H1 (cell line): Measurements from ENCODE around the gene SMOC2. TPM values are rescaled to one million over a fixed set of nuclear protein-coding genes. Genes with fewer than 3 reads are reported as not detected.

ENCODE experiments used
- CTCF ChIA-PET: fragments of 300-600 bp; sonication (Branson Sonifier 250); formaldehyde crosslinking; loops from one replicate; lab custom pipeline; 2021; ENCODE audit not compliant: partially characterized antibody; lab: Charles Lee
- POLR2A ChIA-PET: fragments of 300-600 bp; sonication (Branson Sonifier 250); formaldehyde crosslinking; loops from one replicate; lab custom pipeline; 2021; ENCODE audit warnings: inconsistent platforms; ENCODE audit not compliant: partially characterized antibody; lab: Charles Lee
- DNase-seq, 2 experiments: peaks; one replicate each; pipeline versions ENCODE4 v3.0.0 to v3.0.0-alpha.2; 2010 to 2022; ENCODE audit warnings: low spot score in 2 of 2, low read depth in 1 of 2, mixed read lengths in 1 of 2
- FAIRE-seq: peaks from 2 replicates; lab custom pipeline; 2011; peaks lifted over from hg19 to GRCh38; lab: Jason Lieb, UNC
- H2AFZ ChIP-seq: 2 replicates; pipeline ENCODE4 v1.8.1; 2012; ENCODE audit warnings: low read length, inconsistent platforms
- H2AK5ac ChIP-seq: 2 replicates; pipeline ENCODE4 v1.6.1; 2013; ENCODE audit warnings: low read depth, low read length
- H2BK120ac ChIP-seq: replicated peaks from 2 replicates; pipeline ENCODE3; 2013; ENCODE audit warnings: low read depth, low read length, inconsistent platforms
- H2BK12ac ChIP-seq: 2 replicates; pipeline ENCODE4 v1.6.1; 2013; ENCODE audit warnings: low read depth, low read length
- H2BK15ac ChIP-seq: 2 replicates; pipeline ENCODE4 v1.6.1; 2013; ENCODE audit warnings: low read length
- H2BK20ac ChIP-seq: 2 replicates; pipeline ENCODE4 v1.6.1; 2013; ENCODE audit warnings: low read length
- H2BK5ac ChIP-seq: 2 replicates; pipeline ENCODE4 v1.6.1; 2013; ENCODE audit warnings: low read depth, low read length
- H3K14ac ChIP-seq: 2 replicates; pipeline ENCODE4 v1.6.1; 2013; ENCODE audit warnings: inconsistent platforms; ENCODE audit not compliant: insufficient read length
- H3K18ac ChIP-seq: 2 replicates; pipeline ENCODE4 v1.6.1; 2013; ENCODE audit warnings: low read length; ENCODE audit errors: extremely low read depth
- H3K23ac ChIP-seq: 2 replicates; pipeline ENCODE4 v1.6.1; 2013; ENCODE audit warnings: inconsistent platforms; ENCODE audit not compliant: insufficient read length
- H3K23me2 ChIP-seq: 2 replicates; pipeline ENCODE4 v1.6.1; 2013; ENCODE audit warnings: low read depth, low read length
- H3K27ac ChIP-seq: 2 replicates; pipeline ENCODE4 v1.6.1; 2011; ENCODE audit warnings: low read depth, low read length, inconsistent platforms
- H3K27me3 ChIP-seq, 4 experiments: replicated peaks in 1 of 4; 1 replicate in 1 of 4; 2 replicates in 3 of 4; pipeline versions ENCODE4 v1.6.1 to v1.8.1; 2011 to 2013; ENCODE audit warnings: low read length in 3 of 4, mild to moderate bottlenecking in 3 of 4, inconsistent platforms in 2 of 4, mixed read lengths in 2 of 4, moderate library complexity in 1 of 4; ENCODE audit not compliant: control insufficient read depth in 3 of 4, insufficient read depth in 3 of 4; ENCODE audit errors: extremely low read depth in 1 of 4
- H3K36me3 ChIP-seq, 4 experiments: 2 replicates each; pipeline versions ENCODE4 v1.6.1 to v1.8.1; 2011 to 2013; ENCODE audit warnings: mild to moderate bottlenecking in 4 of 4, low read length in 3 of 4, moderate library complexity in 2 of 4, control low read depth in 1 of 4, inconsistent platforms in 1 of 4; ENCODE audit not compliant: insufficient read depth in 4 of 4, control insufficient read depth in 2 of 4
- H3K4ac ChIP-seq: replicated peaks from 2 replicates; pipeline ENCODE3; 2013; ENCODE audit warnings: low read length, low read depth, mixed read lengths, inconsistent platforms; ENCODE audit not compliant: insufficient read length
- H3K4me1 ChIP-seq, 4 experiments: replicated peaks in 1 of 4; 1 replicate in 1 of 4; 2 replicates in 3 of 4; pipeline versions ENCODE4 v1.6.1 to v1.8.1; 2011 to 2013; ENCODE audit warnings: low read length in 3 of 4, inconsistent platforms in 2 of 4, mixed read lengths in 1 of 4; ENCODE audit not compliant: insufficient read depth in 4 of 4, control insufficient read depth in 3 of 4
- H3K4me2 ChIP-seq, 2 experiments: 2 replicates each; pipeline versions ENCODE4 v1.6.1 to v1.8.1; 2011 to 2013; ENCODE audit warnings: low read depth in 2 of 2, low read length in 2 of 2, control low read depth in 1 of 2, inconsistent platforms in 1 of 2, mild to moderate bottlenecking in 1 of 2; ENCODE audit not compliant: insufficient read depth in 1 of 2
- H3K4me3 ChIP-seq, 4 experiments: fragments of 200-600, 300-600 bp in 1 of 4; sonication (generic), shearing (Covaris generic), sonication (Bioruptor Twin) in 1 of 4; 2 replicates each; pipeline versions ENCODE4 v1.5.1 to v1.8.1; 2011 to 2016; ENCODE audit warnings: low read length in 4 of 4, low read depth in 3 of 4, control low read depth in 2 of 4, inconsistent platforms in 2 of 4, mild to moderate bottlenecking in 2 of 4, mixed read lengths in 1 of 4, moderate library complexity in 1 of 4; ENCODE audit not compliant: insufficient read depth in 2 of 4; ENCODE audit errors: extremely low read depth in 1 of 4
- H3K56ac ChIP-seq: replicated peaks from 2 replicates; pipeline ENCODE3; 2013; ENCODE audit warnings: low read depth, mild to moderate bottlenecking, mixed read lengths, low read length, inconsistent platforms; ENCODE audit not compliant: insufficient read length
- H3K79me1 ChIP-seq: 2 replicates; pipeline ENCODE4 v1.6.1; 2013; ENCODE audit warnings: low read depth, low read length, control low read depth
- H3K79me2 ChIP-seq, 2 experiments: 2 replicates each; pipeline versions ENCODE4 v1.6.1 to v1.8.1; 2012 to 2013; ENCODE audit warnings: low read length in 2 of 2, mild to moderate bottlenecking in 2 of 2, inconsistent platforms in 1 of 2; ENCODE audit not compliant: insufficient read depth in 2 of 2, control insufficient read depth in 1 of 2
- H3K9ac ChIP-seq, 4 experiments: replicated peaks in 1 of 4; 1 replicate in 1 of 4; 2 replicates in 3 of 4; pipeline versions ENCODE4 v1.6.1 to v1.8.1; 2011 to 2013; ENCODE audit warnings: low read depth in 3 of 4, low read length in 3 of 4, control low read depth in 2 of 4, mild to moderate bottlenecking in 2 of 4, moderate library complexity in 2 of 4, inconsistent platforms in 1 of 4; ENCODE audit errors: extremely low read depth in 1 of 4
- H3K9me3 ChIP-seq, 2 experiments: 2 replicates each; pipeline versions ENCODE4 v1.6.1 to v1.8.1; 2012 to 2013; ENCODE audit warnings: mild to moderate bottlenecking in 2 of 2, moderate library complexity in 2 of 2, control low read depth in 1 of 2, inconsistent platforms in 1 of 2, low read depth in 1 of 2, low read length in 1 of 2, mixed read lengths in 1 of 2; ENCODE audit not compliant: insufficient read depth in 2 of 2
- H4K20me1 ChIP-seq, 2 experiments: replicated peaks in 1 of 2; 2 replicates each; pipeline versions ENCODE3 to v1.8.1; 2011 to 2013; ENCODE audit warnings: inconsistent platforms in 2 of 2, low read length in 2 of 2, mild to moderate bottlenecking in 1 of 2; ENCODE audit not compliant: insufficient read depth in 2 of 2, control insufficient read depth in 1 of 2
- H4K5ac ChIP-seq: 2 replicates; pipeline ENCODE4 v1.6.1; 2013; ENCODE audit warnings: low read length, low read depth, mixed read lengths, inconsistent platforms; ENCODE audit not compliant: insufficient read length
- H4K8ac ChIP-seq: 2 replicates; pipeline ENCODE4 v1.8.0; 2013; ENCODE audit warnings: mild to moderate bottlenecking, moderate library complexity, low read length, inconsistent platforms; ENCODE audit not compliant: insufficient read depth; ENCODE audit errors: extremely low read depth
- H4K91ac ChIP-seq: replicated peaks from 2 replicates; pipeline ENCODE3; 2013; ENCODE audit warnings: low read length, mixed read lengths, inconsistent platforms; ENCODE audit not compliant: insufficient read length
- ATF2 ChIP-seq: IDR thresholded peaks from 2 replicates; pipeline ENCODE4 v1.6.1; 2012; ENCODE audit warnings: low read length, inconsistent platforms
- BCL11A ChIP-seq, 2 experiments: IDR thresholded peaks; one replicate each; pipeline ENCODE4 v1.6.1; 2011; ENCODE audit warnings: low read depth in 2 of 2, low read length in 2 of 2, mild to moderate bottlenecking in 2 of 2
- CBX5 ChIP-seq: fragments of 300-800, 300-1000 bp; sonication (generic); IDR thresholded peaks from 2 replicates; pipeline ENCODE4 v1.7.1; 2016; ENCODE audit warnings: antibody characterized with exemption, low read length, low read depth
- E2F6 ChIP-seq: IDR thresholded peaks from 2 replicates; pipeline ENCODE4 v1.6.1; 2012; ENCODE audit warnings: inconsistent platforms
- GTF2F1 ChIP-seq: IDR thresholded peaks from 2 replicates; pipeline ENCODE4 v1.6.1; 2012; ENCODE audit warnings: low read depth, low read length, improper control_type of control experiment, borderline replicate concordance
- PHF8 ChIP-seq: fragments of 200-600 bp; sonication (generic); conservative IDR thresholded peaks from 2 replicates; pipeline ENCODE4 v1.7.1; 2012; ENCODE audit warnings: low read depth, mild to moderate bottlenecking, inconsistent platforms, low read length, moderate library complexity
- RBBP5 ChIP-seq: IDR thresholded peaks from 2 replicates; pipeline ENCODE4 v1.7.1; 2012; ENCODE audit warnings: low read depth, mild to moderate bottlenecking, inconsistent platforms, low read length, moderate library complexity, borderline replicate concordance
- RFX5 ChIP-seq: IDR thresholded peaks from 2 replicates; pipeline ENCODE4 v1.6.1; 2011; ENCODE audit warnings: low read depth, low read length, improper control_type of control experiment, borderline replicate concordance
- WGBS, 2 experiments: shearing (Covaris generic) in 1 of 2; methylation state at CpG; one replicate each; pipeline versions ENCODE4 v1.1.6 to v1.1.7; 2013 to 2015; ENCODE audit warnings: low lambda C conversion rate in 2 of 2, mixed read lengths in 2 of 2, inconsistent platforms in 1 of 2, low coverage in 1 of 2, missing lambda C conversion rate in 1 of 2; ENCODE audit not compliant: insufficient replicate concordance in 2 of 2, insufficient coverage in 1 of 2, insufficient read length in 1 of 2; ENCODE audit errors: extremely low coverage in 1 of 2, missing lambda C conversion rate in 1 of 2; 5-methylcytosine and 5-hydroxymethylcytosine counted together
- polyA plus RNA-seq, 7 experiments: library from polyadenylated mRNA; depleted of rRNA in 3 of 7; stranded (reverse) in 5 of 7; unstranded in 2 of 7; fragments of >200 nt in 5 of 7; fragments of 200-250 nt in 2 of 7; gene quantifications; 1 replicate in 5 of 7; 2 replicates in 1 of 7; 4 replicates in 1 of 7; pipeline versions ENCODE4 v1.2.1 to v1.2.3, GENCODE V29; 2011 to 2013; ENCODE audit warnings: missing spikeins in 2 of 7, mixed read lengths in 2 of 7
- total RNA-seq: library from RNA; stranded (reverse); fragmentation: NEBNext Ultra II Directional; extraction: Animal tissue kit (Norgen Biotek cat#: 25700); gene quantifications from 2 replicates; pipeline ENCODE4 v1.2.1, GENCODE V29; 2021

The SMOC2 gene
- total and polyA plus RNA-seq, 2 of the 8 experiments (the other 6 are each of a cell fraction or from before 2014, with no cell fraction given): 7.7 to 8.5 TPM

GRCh38 chr6:168648240-168649125 lies 207.5 kb downstream of the SMOC2 start:
- POLR2A ChIA-PET: interaction anchor here (0.7 kb wide), 1 partner anchor 217 kb away, joined by 3 read pairs; no protein-coding TSS in a partner anchor
- Histone ChIP-seq H3K4me1 (peaks cover 0 to 7% (median 0%) of the 10 kb centered on the region in 4 experiments; a peak in 3 of 7 replicates), H4K20me1 (no peaks in the 10 kb centered on the region), H2BK120ac (no peak overlapping the region), H2BK15ac (no peak overlapping the region), H3K14ac (no peak overlapping the region), H3K23me2 (no peaks in the 10 kb centered on the region), H2BK5ac (no peak overlapping the region), H3K27ac (no peak overlapping the region), H3K18ac (no peak overlapping the region), H3K56ac (no peak overlapping the region), H2AK5ac (no peak overlapping the region), H4K91ac (peak overlapping the region; percentile 54), H2BK12ac (no peak overlapping the region; the same call in 1 of the 2 replicates), H3K4ac (no peak overlapping the region), H4K5ac (no peak overlapping the region), H3K4me2 (no peak overlapping the region), H2BK20ac (no peak overlapping the region), H4K8ac (peak overlapping the region; percentile 45), H3K9me3 (no peaks in the 10 kb centered on the region), H3K79me1 (no peaks in the 10 kb centered on the region; the same call in 1 of the 2 replicates), H3K79me2 (no peaks in the 10 kb centered on the region), H3K27me3 (no peaks in the 10 kb centered on the region), H3K9ac (no peak overlapping the region), H2AFZ (no peak overlapping the region), H3K23ac (no peak overlapping the region), H3K4me3 (no peak overlapping the region), H3K36me3 (no peaks in the 10 kb centered on the region)
- FAIRE-seq (no peak), DNase-seq (no peak)
- CTCF ChIA-PET: no interaction called here
- WGBS, 2 experiments: 84% methylated on average over 27 of the region's 30 CpGs; no CpG with 5 or more reads in 1 of the 2 experiments
- TF ChIP-seq ATF2 (no peak), E2F6 (no peak), CBX5 (no peak), BCL11A (IDR thresholded peaks at IDR 0.05; ENCODE audit: low read depth in 2 of 2, low read length in 2 of 2) (no peak), GTF2F1 (no peak), RBBP5 (no peak), PHF8 (no peak), RFX5 (no peak)
